Measurements from ENCODE around the gene TRPV5.

Gene TRPV5

GRCh38 chr7:142932386-142933091 lies 1.0 kb downstream of the TRPV5 start:
- H3K9me3 ChIP-seq (ENCODE audit: control extremely low read depth in 1 of 5, control insufficient read depth in 4 of 5, insufficient read depth in 2 of 5, low read depth in 1 of 5, low read length in 4 of 5) = peaks cover 0 to 2% (median 0%) of the 10 kb centered on the region in 5 experiments
- CTCF ChIA-PET = interaction anchor here (1.0 kb wide), 1 partner anchor 25 kb away, joined by 3 read pairs; no protein-coding TSS in a partner anchor
- 79% methylated on average over 4 of the region's 5 CpGs for WGBS (ENCODE audit: insufficient coverage)
- H3K27ac ChIP-seq (ENCODE audit: insufficient read depth in 1 of 2, low read depth in 1 of 2, low read length in 2 of 2, poor library complexity in 1 of 2, severe bottlenecking in 2 of 2) = no peak overlapping the region
- DNase-seq = no peak
- peaks cover 0 to 5% (median under 1%) of the 10 kb centered on the region in 4 experiments for H3K4me1 ChIP-seq (ENCODE audit: control extremely low read depth in 1 of 4, control insufficient read depth in 4 of 4, insufficient read depth in 4 of 4, low read length in 3 of 4)
- H3K36me3 ChIP-seq (ENCODE audit: control insufficient read depth in 4 of 4, insufficient read depth in 4 of 4, low read length in 3 of 4) = no peaks in the 10 kb centered on the region
- no peaks in the 10 kb centered on the region for H3K27me3 ChIP-seq (replicated peaks in 2 of 5; ENCODE audit: control insufficient read depth in 4 of 5, insufficient read depth in 5 of 5, low read length in 4 of 5)
- POLR2A ChIA-PET = no interaction called here
- H3K4me3 ChIP-seq (ENCODE audit: control insufficient read depth in 1 of 7, extremely low read depth in 1 of 7, insufficient read depth in 4 of 7, low read depth in 2 of 7, low read length in 6 of 7) = no peak overlapping the region

GRCh38 chr7:142930126-142930730 lies 3.3 kb downstream of the TRPV5 start:
- Histone ChIP-seq H3K4me3 (ENCODE audit: control insufficient read depth in 1 of 7, extremely low read depth in 1 of 7, insufficient read depth in 4 of 7, low read depth in 2 of 7, low read length in 6 of 7) (no peak overlapping the region), H3K36me3 (ENCODE audit: control insufficient read depth in 4 of 4, insufficient read depth in 4 of 4, low read length in 3 of 4) (no peaks in the 10 kb centered on the region), H3K27ac (ENCODE audit: insufficient read depth in 1 of 2, low read depth in 1 of 2, low read length in 2 of 2, poor library complexity in 1 of 2, severe bottlenecking in 2 of 2) (no peak overlapping the region), H3K27me3 (replicated peaks in 2 of 5; ENCODE audit: control insufficient read depth in 4 of 5, insufficient read depth in 5 of 5, low read length in 4 of 5) (no peaks in the 10 kb centered on the region), H3K4me1 (ENCODE audit: control extremely low read depth in 1 of 4, control insufficient read depth in 4 of 4, insufficient read depth in 4 of 4, low read length in 3 of 4) (peaks cover 0 to 8% (median 5%) of the 10 kb centered on the region in 4 experiments), H3K9me3 (ENCODE audit: control extremely low read depth in 1 of 5, control insufficient read depth in 4 of 5, insufficient read depth in 2 of 5, low read depth in 1 of 5, low read length in 4 of 5) (peaks cover 0 to 2% (median 0%) of the 10 kb centered on the region in 5 experiments)
- CTCF ChIA-PET = no interaction called here
- DNase-seq = no peak
- 98% methylated on average over 7 of the region's 11 CpGs for WGBS (ENCODE audit: insufficient coverage)
- POLR2A ChIA-PET = no interaction called here

- H3K4me1 ChIP-seq (ENCODE audit: control extremely low read depth in 1 of 4, control insufficient read depth in 4 of 4, insufficient read depth in 4 of 4, low read length in 3 of 4) = peaks cover 0 to 8% (median 4%) of the 10 kb centered on the region in 4 experiments
- no peak overlapping the region for H3K27ac ChIP-seq (ENCODE audit: insufficient read depth in 1 of 2, low read depth in 1 of 2, low read length in 2 of 2, poor library complexity in 1 of 2, severe bottlenecking in 2 of 2)
- 80% methylated on average over 6 of the region's 8 CpGs for WGBS (ENCODE audit: insufficient coverage)
- no peaks in the 10 kb centered on the region for H3K27me3 ChIP-seq (replicated peaks in 2 of 5; ENCODE audit: control insufficient read depth in 4 of 5, insufficient read depth in 5 of 5, low read length in 4 of 5)
- POLR2A ChIA-PET = no interaction called here
- CTCF ChIA-PET = interaction anchor here (1.7 kb wide), 1 partner anchor 34 kb away, joined by 5 read pairs; no protein-coding TSS in a partner anchor
- no peak for DNase-seq
- H3K36me3 ChIP-seq (ENCODE audit: control insufficient read depth in 4 of 4, insufficient read depth in 4 of 4, low read length in 3 of 4) = no peaks in the 10 kb centered on the region
- H3K9me3 ChIP-seq (ENCODE audit: control extremely low read depth in 1 of 5, control insufficient read depth in 4 of 5, insufficient read depth in 2 of 5, low read depth in 1 of 5, low read length in 4 of 5) = peaks cover 0 to 2% (median 0%) of the 10 kb centered on the region in 5 experiments
- H3K4me3 ChIP-seq (ENCODE audit: control insufficient read depth in 1 of 7, extremely low read depth in 1 of 7, insufficient read depth in 4 of 7, low read depth in 2 of 7, low read length in 6 of 7) = no peak overlapping the region
Measured at GRCh38 chr7:142927949-142928348, 5.6 kb downstream of the TRPV5 start.

GRCh38 chr7:142927085-142927745 lies 6.3 kb downstream of the TRPV5 start:
- POLR2A ChIA-PET = no interaction called here
- WGBS (ENCODE audit: insufficient coverage) = 41% methylated on average over 3 of the region's 7 CpGs
- no peak overlapping the region for H3K4me3 ChIP-seq (ENCODE audit: control insufficient read depth in 1 of 7, extremely low read depth in 1 of 7, insufficient read depth in 4 of 7, low read depth in 2 of 7, low read length in 6 of 7)

GRCh38 chr7:142925413-142925812 lies 8.1 kb downstream of the TRPV5 start:
- 96% methylated on average over 11 of the region's 12 CpGs for WGBS (ENCODE audit: insufficient coverage)
- Histone ChIP-seq H3K27me3 (replicated peaks in 2 of 5; ENCODE audit: control insufficient read depth in 4 of 5, insufficient read depth in 5 of 5, low read length in 4 of 5) (peaks cover 0 to 2% (median 0%) of the 10 kb centered on the region in 5 experiments), H3K4me3 (ENCODE audit: control insufficient read depth in 1 of 7, extremely low read depth in 1 of 7, insufficient read depth in 4 of 7, low read depth in 2 of 7, low read length in 6 of 7) (no peak overlapping the region), H3K4me1 (ENCODE audit: control extremely low read depth in 1 of 4, control insufficient read depth in 4 of 4, insufficient read depth in 4 of 4, low read length in 3 of 4) (peaks cover 0 to 8% (median 4%) of the 10 kb centered on the region in 4 experiments), H3K36me3 (ENCODE audit: control insufficient read depth in 4 of 4, insufficient read depth in 4 of 4, low read length in 3 of 4) (no peaks in the 10 kb centered on the region), H3K9me3 (ENCODE audit: control extremely low read depth in 1 of 5, control insufficient read depth in 4 of 5, insufficient read depth in 2 of 5, low read depth in 1 of 5, low read length in 4 of 5) (peaks cover 0 to 2% (median 0%) of the 10 kb centered on the region in 5 experiments), H3K27ac (ENCODE audit: insufficient read depth in 1 of 2, low read depth in 1 of 2, low read length in 2 of 2, poor library complexity in 1 of 2, severe bottlenecking in 2 of 2) (no peak overlapping the region)
- DNase-seq = no peak
- ChIA-PET POLR2A (no interaction called here), CTCF (interaction anchor here (0.9 kb wide), 1 partner anchor 10 kb away, joined by 3 read pairs; no protein-coding TSS in a partner anchor)

More at GRCh38 chr7:142927085-142927745, 6.3 kb downstream of the TRPV5 start:
- Histone ChIP-seq H3K4me1 (ENCODE audit: control extremely low read depth in 1 of 4, control insufficient read depth in 4 of 4, insufficient read depth in 4 of 4, low read length in 3 of 4) (peaks cover 0 to 8% (median 4%) of the 10 kb centered on the region in 4 experiments), H3K27ac (ENCODE audit: insufficient read depth in 1 of 2, low read depth in 1 of 2, low read length in 2 of 2, poor library complexity in 1 of 2, severe bottlenecking in 2 of 2) (no peak overlapping the region), H3K36me3 (ENCODE audit: control insufficient read depth in 4 of 4, insufficient read depth in 4 of 4, low read length in 3 of 4) (no peaks in the 10 kb centered on the region), H3K27me3 (replicated peaks in 2 of 5; ENCODE audit: control insufficient read depth in 4 of 5, insufficient read depth in 5 of 5, low read length in 4 of 5) (peaks cover 0 to 2% (median 0%) of the 10 kb centered on the region in 5 experiments), H3K9me3 (ENCODE audit: control extremely low read depth in 1 of 5, control insufficient read depth in 4 of 5, insufficient read depth in 2 of 5, low read depth in 1 of 5, low read length in 4 of 5) (peaks cover 0 to 2% (median 0%) of the 10 kb centered on the region in 5 experiments)
- CTCF ChIA-PET = interaction anchor here (1.7 kb wide), 1 partner anchor 33 kb away, joined by 5 read pairs; no protein-coding TSS in a partner anchor
- DNase-seq = peak in 2 of 3 donors; percentile 36 to 51

- Histone ChIP-seq H3K4me3 (ENCODE audit: control insufficient read depth in 1 of 7, extremely low read depth in 1 of 7, insufficient read depth in 4 of 7, low read depth in 2 of 7, low read length in 6 of 7) (no peak overlapping the region), H3K9me3 (ENCODE audit: control extremely low read depth in 1 of 5, control insufficient read depth in 4 of 5, insufficient read depth in 2 of 5, low read depth in 1 of 5, low read length in 4 of 5) (peaks cover 0 to 2% (median 0%) of the 10 kb centered on the region in 5 experiments), H3K4me1 (ENCODE audit: control extremely low read depth in 1 of 4, control insufficient read depth in 4 of 4, insufficient read depth in 4 of 4, low read length in 3 of 4) (peaks cover 0 to 8% (median 4%) of the 10 kb centered on the region in 4 experiments), H3K36me3 (ENCODE audit: control insufficient read depth in 4 of 4, insufficient read depth in 4 of 4, low read length in 3 of 4) (no peaks in the 10 kb centered on the region), H3K27ac (ENCODE audit: insufficient read depth in 1 of 2, low read depth in 1 of 2, low read length in 2 of 2, poor library complexity in 1 of 2, severe bottlenecking in 2 of 2) (no peak overlapping the region), H3K27me3 (replicated peaks in 2 of 5; ENCODE audit: control insufficient read depth in 4 of 5, insufficient read depth in 5 of 5, low read length in 4 of 5) (peaks cover 0 to 2% (median 0%) of the 10 kb centered on the region in 5 experiments)
- WGBS (ENCODE audit: insufficient coverage) = 100% methylated on average over 1 of the region's 2 CpGs
- POLR2A ChIA-PET = no interaction called here
- CTCF ChIA-PET = no interaction called here
- no peak for DNase-seq
Measured at GRCh38 chr7:142923391-142923790, 10.2 kb downstream of the TRPV5 start.
